GM10266 (cell line): ENCODE measurements around the gene MCM10.
A peak's percentile ranks its signal among the peaks of the same experiment; 100 is the strongest.

Experiments used
- DNase-seq: peaks from one replicate; pipeline ENCODE4 v3.0.0; 2012; ENCODE audit errors: extremely low spot score
- TF ChIP-seq, protein P1 (sequence below): IDR thresholded peaks from 2 replicates; pipeline ENCODE4 v1.5.1; 2012; ENCODE audit warnings: mild to moderate bottlenecking, low read depth; ENCODE audit not compliant: control insufficient read depth, insufficient read depth; ENCODE audit errors: missing control alignments

The MCM10 gene

DNA sequence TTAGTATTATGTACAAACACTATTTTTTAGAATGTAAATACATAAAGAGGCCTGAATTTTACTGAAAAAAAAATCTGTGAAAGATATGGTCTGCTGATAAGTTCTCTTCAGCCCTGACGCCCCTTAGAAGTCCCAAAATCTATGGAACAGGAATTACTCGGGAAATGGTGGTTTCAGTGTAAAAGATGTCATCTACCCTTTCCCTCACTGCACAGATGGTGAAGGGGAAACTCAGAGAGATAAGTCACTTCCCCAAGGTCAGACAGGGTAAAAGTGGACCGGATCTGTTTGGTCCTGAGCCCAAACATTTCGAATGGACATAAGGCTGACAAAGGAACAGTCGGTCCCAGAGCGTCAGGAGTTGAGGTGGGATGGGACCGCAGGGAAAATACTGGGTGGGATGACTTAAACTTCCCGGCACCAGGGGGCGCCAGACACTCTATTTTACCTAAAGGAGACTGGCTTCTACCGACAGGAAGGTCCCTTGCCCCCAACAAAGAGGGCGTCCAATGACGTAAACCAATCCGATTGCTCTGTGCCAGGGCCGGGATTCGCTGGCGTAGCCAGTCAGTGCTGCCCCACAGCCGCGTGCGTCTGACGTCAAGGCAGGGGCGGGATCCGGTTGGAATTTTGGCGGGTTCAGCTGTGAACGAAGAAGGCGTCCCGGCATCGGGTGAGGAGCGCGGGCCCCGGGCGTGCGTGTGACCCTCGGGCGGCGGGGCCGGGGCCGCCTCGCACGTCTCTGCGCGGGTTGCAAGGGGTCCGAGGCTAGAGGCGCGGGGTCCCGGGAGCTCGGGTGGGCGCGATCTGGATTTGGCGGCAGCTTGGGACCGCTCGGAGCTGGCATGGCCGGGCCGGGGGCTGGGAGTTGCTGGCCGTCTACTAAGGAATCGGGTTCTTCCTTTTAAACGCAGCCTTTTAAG is at the start of gene MCM10:
TSS of gene MCM10 (plus strand) at position 625 of the 923 bp plus-strand sequence. CDS start 2,645 bp downstream, outside the sequence.
- DNase-seq = peak; percentile 98
- TF ChIP-seq, protein P1, sequence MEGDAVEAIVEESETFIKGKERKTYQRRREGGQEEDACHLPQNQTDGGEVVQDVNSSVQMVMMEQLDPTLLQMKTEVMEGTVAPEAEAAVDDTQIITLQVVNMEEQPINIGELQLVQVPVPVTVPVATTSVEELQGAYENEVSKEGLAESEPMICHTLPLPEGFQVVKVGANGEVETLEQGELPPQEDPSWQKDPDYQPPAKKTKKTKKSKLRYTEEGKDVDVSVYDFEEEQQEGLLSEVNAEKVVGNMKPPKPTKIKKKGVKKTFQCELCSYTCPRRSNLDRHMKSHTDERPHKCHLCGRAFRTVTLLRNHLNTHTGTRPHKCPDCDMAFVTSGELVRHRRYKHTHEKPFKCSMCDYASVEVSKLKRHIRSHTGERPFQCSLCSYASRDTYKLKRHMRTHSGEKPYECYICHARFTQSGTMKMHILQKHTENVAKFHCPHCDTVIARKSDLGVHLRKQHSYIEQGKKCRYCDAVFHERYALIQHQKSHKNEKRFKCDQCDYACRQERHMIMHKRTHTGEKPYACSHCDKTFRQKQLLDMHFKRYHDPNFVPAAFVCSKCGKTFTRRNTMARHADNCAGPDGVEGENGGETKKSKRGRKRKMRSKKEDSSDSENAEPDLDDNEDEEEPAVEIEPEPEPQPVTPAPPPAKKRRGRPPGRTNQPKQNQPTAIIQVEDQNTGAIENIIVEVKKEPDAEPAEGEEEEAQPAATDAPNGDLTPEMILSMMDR = peak; percentile 79

DNA sequence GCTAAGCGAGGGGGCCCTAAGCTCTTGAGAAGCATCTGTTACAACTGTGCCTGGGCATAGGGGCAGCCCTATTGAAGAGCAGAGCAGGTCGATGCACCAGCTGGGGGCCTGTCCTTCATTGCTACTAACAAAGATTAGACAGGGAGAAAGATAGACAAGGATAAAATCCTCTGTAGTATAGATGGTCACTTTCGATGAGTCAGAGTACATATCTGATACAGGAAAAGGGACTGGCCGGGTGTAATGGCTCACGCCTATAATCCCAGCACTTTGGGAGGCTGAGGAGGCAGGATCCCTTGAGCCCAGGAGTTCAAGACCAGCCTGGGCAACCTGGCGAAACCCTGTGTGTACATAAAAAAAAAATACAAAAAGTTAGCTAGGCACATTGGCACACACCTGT is 47.8 kb upstream of the MCM10 start:
- DNase-seq = no peak
- TF ChIP-seq, protein P1 = no peak

DNA sequence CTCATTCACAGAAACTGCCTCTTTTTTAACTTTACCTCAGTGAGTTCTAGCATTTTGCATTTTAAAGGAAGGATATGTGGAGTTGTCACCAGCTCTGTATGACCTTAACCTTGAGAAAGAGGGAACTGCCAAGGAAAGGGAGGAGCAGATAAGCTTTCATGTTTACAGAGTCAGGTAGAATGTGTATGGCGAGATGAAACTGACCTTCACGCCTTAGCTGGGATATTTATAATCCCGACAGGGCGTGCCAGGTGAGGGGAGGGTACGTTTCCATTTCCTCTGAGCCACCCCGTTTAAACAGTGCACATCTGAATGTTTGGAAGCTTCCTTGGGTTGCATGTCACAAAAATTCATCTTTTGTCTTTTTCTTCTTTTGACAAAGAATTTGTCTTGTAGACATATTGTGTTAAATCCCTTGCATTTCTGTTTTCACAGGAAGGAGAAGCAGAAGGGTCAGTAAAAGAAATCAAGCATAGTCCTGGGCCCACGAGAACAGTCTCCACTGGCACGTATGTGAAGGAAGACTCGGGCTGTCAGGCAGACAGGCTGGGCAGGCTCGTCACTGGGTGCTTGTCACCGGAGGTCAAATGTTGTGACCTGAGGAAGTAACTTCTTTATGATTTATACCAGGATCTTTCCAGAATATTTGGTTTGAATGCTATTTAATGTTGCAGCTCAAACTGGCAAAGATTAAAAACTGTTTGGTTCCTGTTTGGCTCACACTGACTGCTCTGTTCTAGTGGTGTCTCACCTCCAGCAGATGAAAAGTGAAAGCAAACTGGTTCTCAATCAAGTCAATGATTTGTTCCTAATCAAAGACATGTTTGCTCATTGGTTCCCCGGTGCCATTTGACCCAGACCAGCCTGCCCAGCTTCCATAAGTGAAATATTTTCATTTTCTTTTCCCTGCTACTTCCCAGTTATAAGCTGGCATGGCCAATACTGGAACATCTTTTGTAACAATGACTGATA is 45.2 kb upstream of the MCM10 start:
- DNase-seq = peak; percentile 51
- TF ChIP-seq, protein P1 = no peak

DNA sequence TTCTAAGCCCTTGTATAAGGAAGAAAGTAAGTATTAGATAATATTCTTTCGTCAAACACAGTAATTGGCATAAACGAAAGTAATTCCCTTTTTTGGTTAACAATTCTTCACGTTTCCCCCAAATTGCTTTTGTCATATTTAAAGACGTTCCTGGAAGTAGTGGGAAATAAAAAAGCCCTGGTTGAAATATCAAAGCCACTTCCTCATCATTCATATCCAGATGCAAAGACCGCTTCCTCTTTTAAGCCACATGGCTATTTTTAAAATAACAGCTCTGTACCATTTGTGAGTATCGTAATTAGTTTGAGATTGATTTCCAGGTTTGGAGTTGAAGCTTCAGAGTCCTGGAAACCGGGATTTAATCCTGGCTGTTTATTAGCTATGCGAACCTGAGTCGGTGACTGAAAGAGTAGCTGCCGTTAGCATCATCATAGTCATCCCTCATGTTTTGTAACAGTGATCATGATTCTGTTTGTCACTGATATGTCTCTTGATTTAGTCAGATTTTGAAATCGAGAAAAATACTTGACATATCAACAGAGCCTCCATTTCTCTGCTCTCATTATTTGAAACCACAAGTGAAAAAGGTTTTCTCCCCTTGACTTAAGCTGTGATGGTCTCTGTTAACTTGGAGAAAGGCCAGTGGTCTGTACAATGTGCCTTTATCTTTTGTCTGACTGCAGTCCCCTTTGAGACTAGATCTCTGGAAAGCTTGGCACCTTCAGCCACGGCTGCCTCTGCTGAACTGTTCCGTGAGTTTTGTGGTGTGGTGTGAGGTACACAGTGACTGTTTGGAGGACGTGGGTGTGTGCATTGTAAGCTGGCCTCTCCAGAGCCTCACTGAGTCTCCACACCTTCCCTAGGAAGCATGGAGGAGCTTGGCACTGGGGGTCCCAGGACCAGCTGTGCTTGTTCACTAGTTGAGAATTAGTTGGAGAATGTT is 43.2 kb upstream of the MCM10 start:
- DNase-seq = no peak
- TF ChIP-seq, protein P1 = no peak

DNA sequence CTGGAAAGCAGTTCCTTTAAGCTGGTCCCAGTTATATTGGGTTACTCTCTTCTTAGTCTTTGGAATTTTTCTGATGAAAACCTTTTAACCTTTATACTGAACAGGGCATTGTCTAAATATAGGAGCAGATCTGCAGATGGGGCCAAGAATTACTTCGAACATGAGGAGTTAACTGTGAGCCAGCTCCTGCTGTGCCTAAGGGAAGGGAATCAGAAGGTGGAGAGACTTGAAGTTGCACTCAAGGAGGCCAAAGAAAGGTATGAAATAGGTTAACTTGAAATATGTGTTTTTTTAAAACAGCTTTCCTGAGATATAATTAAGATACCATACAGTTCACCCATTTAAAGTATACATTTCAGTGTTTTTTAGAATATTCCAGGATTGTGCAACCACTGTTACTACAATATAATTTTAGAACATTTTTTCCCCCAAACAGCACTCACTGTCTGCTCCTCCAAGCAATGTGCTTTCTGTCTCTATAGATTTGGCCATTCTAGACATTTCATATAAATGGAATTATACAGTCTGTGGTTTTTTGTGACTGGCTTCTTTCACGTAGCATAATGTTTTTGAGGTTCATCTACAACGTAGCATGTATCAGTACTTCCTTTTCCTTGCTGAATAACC is 42.5 kb upstream of the MCM10 start:
- DNase-seq = no peak

More for the DNA sequence above, 42.5 kb upstream of the MCM10 start:
- TF ChIP-seq, protein P1 = no peak
